ENCODE data around the gene SNRPA1.

The SNRPA1 gene

GRCh38 chr15:101294731-101295606 is at the start of gene SNRPA1:
Gene SNRPA1, minus strand, starts transcription at chr15:101295248. Its CDS starts 70 bp downstream, at chr15:101295178.
- peak; percentile 97 for DNase-seq

GRCh38 chr15:101342056-101342455 is 47.0 kb upstream of the SNRPA1 start:
- DNase-seq, result no peak

DNA sequence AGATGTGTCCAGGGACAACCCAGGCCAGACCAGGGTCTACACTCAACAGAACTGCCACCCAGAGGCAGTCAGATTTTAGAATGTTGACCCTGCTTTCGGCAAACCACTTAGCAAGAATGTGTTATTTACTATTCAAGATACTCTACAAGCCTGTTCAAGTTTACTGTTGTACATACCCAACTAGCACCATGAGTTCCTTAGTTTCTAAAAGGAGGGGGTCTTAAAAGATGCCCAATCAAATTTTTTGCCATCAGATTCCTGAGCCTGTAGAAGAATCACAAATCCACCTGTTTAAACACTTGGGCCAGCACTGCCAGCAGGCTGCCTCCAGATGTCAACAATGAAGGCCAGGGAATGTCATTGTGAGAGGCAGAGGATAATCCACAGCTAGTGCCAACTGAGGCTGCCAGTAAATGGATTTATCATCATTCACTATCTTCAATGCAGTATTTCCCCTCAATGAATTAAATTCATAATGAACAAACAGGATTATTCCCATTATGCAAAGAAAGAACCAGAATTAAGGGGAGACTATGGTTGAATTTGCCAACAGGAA is 43.5 kb upstream of the SNRPA1 start:
- DNase-seq, result no peak

DNA sequence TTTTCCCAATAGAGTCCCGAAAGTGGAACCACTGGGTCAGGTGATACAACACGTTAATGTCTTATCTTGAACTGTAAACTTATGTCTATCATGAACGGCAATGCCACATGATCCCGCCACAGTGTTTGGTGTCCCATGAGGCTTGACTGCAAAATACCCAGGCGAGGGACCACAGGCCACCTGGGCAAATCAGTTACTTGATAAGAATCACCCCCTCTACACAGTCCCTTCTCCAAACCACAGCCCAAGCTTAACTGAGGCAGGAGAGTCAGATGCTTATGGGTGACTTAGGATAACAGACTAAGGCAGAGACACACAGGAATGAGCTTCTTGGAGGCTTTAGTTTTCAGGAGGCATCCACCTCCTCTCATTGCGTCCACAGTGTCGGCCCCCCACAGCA is 42.9 kb upstream of the SNRPA1 start:
- DNase-seq, result no peak

DNA sequence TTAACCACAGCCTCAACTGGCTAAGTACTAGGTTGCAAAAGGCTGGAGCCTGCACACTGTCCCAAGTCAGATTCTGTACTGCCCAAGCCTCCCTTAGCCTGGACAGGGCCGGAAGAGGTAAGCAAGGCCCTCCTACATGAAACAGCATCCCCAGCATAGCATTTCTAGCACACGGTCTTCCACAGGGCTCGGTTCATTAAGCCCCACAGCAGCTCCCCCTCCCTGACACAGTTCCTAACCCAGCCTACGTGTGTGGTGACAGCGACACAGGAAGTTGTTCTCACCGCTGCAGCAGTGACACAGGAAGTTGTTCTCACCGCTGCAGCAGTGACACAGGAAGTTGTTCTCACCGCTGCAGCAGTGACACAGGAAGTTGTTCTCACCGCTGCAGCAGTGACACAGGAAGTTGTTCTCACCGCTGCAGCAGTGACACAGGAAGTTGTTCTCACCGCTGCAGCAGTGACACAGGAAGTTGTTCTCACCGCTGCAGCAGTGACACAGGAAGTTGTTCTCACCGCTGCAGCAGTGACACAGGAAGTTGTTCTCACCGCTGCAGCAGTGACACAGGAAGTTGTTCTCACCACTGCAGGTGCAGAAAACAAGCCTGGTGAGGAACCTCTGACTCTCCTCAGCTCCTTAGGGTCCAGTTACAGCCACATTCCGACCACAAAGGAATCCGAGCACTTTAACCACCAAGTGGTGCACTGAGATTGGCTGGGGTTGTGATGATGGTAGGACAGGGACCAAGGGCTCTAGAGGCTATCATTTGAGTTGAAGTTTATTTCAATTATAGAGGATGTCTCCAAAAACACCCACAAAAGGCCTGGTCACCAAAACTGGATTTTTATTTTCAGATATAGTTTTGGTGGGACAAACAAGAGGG is 39.1 kb upstream of the SNRPA1 start:
- peak; percentile 63 for DNase-seq

GRCh38 chr15:101332061-101332467 is 37.0 kb upstream of the SNRPA1 start:
- DNase-seq, result no peak

- no peak for DNase-seq
These were observed 34.9 kb upstream of the SNRPA1 start for GRCh38 chr15:101329867-101330380.

DNA sequence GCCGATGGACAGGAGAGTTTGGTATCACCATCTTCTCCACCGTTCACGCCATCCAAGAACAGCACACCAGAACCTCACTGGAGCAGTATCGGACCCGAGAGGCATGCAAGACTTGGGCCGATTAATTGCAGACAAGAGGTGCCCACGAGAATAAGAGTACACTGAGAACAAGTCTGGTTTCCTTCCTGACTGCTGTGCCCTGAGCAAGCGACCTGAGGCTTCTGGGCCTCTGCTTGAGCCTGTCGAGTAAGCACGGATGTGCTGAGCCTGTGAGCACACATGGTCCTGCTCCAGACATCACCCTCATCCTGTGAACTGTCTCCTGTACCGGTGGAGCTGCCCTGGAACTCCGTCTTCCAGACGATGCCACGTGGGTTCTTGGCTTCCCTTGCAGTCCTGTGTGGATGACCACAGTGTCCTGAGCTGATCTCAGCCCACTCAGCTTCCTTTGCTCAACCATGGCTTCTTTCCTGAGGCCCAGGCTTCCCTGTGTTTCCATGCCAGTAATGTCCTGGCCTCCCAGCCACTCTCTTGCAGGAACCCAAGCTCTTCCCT is 34.3 kb upstream of the SNRPA1 start:
- DNase-seq, result no peak

DNA sequence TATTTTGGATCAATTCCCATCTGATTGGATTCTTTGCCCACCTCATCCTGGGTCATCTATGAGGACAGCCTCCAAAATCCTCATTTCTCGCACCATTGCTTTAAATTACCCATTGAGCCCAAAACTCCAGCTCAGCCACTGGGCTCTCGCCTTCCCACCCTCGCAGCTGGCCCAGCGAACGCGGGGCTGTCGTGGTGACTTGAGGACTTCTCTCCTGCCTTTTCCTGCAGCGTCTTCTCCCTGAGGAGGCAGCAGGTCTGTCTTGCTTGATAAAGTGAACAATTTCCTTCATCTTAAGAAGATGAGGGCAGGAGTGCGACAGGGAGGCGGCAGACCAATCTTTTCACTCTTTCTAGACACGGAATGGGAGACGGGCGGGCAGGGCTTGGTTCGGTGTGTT is 33.0 kb upstream of the SNRPA1 start:
- no peak for DNase-seq

- no peak for DNase-seq
These were observed 32.2 kb upstream of the SNRPA1 start for GRCh38 chr15:101327147-101327740.

GRCh38 chr15:101326462-101327146 is 31.6 kb upstream of the SNRPA1 start:
- DNase-seq, result no peak

DNA sequence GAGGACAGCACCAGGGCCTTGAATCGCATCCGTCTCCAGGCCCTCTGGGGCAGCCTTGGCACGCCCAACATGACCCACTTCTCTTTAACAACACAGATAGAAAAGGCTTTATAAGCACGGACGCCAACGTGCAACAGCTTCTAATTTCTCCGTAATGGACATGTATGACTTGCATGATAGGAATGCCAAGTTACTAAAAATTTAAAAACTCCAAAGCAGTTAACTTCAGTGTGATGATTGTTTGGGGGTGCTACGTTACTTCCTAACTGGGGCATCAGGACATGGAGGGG is 30.9 kb upstream of the SNRPA1 start:
- DNase-seq, result no peak

DNA sequence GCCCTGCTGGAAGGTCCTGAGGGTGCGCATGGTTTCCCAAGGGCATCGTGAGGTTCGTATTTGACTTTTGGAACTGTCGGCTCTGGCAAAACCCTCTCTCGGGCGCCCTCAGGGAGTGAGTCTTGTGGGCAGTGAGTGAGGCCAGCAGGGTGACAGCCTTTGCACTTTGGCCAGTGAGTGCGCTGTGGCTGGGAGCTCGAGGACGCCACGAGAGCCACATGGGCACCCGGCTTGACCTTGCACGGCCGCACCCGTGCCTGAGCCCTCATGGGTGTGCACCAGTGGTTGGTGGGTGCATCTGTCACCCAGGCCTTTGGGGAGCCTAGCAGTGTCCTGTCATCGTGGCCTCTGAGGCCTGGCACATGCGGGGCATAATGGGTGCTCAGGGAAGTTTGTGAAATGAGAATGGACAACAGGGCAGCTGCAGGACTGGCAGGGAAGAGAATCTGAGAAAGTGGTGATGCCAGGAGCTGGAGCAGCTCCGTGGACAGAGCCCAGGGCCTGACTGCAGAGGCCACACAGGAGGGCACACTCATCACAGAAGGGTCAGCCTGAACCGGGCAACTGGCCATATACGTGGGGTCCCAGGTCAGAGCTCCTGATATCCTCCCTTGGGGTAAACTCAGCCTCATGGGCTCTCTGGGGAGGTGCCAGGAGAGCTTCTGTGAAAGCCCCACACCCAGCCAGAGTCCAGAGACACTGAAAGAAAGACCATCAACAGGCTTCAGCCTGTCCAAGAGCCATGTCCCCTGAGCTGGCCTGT is 30.4 kb upstream of the SNRPA1 start:
- no peak for DNase-seq

DNA sequence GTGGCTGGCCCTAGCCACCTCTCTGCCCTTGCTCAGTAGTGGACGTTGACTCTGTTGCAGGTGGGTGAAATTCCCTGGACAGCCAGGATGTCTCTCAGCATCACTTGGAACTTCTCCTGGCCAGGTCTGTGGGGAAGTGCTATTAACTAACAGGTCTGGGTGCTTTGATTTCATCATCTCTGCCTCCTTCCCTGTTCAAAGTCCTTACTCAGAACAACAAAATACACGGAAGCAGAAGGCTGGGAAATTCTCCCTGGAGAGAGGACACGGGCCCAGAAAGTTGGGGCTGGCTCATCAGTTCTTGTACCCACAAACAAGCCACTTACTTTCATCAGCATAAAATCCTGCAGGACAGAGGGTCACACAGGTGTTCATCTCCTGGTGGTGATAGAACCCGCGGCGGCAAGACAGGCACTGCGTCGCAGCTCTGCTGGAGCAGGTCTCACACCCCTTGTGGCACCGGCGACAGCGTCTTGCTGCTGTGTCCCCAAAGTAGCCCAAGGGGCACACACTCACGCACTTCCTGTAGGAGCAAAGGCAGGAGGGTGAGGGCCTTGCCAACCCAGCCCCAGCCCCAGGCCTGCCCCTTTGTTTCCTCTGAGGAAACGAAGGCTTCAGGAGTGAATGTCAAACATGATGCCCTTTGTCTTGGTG is 29.6 kb upstream of the SNRPA1 start:
- no peak for DNase-seq

DNA sequence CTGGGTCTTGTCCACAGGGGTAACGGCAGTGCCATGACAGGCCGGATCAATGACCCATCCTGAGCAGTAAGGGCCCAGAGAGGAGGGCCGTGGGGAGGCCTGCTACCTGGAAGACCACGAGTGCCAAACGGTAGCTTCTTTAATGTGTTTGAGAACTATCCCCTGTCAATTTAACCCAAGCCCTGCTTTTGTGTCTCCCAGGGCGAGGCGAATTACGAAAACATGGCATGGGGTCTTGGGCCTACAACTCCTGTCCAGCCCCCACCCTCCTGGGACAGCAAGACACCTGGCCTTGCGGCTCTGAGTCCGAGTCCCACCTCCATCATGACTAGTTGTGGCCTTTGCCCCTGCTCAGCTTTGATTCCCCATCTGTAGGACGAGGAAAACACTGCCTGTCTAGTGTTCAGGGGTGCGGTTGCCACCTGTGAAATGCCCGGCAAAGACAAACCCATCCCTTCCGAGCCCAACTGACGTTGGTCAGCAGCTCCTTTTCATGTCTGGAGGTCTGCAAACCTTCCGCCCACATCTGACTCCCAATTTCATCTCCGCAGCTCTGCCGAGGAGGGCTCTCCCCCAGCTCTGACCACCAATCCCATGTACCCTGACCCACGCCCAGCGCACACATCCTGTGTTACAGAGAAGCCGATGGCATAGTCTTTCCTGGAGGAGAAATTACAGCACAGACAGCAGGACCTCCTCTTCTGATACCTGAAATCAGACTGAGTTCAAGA is 28.9 kb upstream of the SNRPA1 start:
- DNase-seq, result no peak

DNA sequence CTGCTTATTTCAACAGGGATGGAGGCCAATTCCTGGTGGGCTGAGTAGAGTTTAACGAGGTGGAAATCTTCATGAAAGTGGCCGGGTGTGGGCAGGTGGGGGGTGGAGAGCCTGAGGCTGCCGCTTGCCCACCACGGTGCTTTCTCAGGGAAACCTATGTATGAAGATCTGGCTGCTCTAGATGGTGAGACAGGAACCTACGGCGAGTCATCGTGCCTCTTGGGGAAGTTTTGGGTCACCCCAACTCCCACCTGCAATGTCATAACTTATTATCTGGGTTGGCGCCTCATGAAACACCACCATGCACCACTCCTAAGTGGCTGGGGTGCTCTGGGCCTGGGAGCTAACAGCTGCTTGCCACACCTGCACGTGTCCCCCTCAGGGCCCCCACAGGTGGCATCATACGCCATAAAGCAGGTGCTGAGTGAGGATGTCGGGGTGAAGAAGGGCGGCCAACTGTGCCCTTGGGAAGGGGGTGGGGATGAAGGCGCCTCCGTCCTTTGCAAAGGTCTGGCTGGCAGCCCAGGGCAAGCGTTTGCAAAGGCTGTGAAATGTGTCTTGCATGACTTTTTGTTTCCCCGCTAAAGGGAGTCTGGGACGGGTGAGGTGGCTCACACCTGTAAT is 27.9 kb upstream of the SNRPA1 start:
- no peak for DNase-seq

DNA sequence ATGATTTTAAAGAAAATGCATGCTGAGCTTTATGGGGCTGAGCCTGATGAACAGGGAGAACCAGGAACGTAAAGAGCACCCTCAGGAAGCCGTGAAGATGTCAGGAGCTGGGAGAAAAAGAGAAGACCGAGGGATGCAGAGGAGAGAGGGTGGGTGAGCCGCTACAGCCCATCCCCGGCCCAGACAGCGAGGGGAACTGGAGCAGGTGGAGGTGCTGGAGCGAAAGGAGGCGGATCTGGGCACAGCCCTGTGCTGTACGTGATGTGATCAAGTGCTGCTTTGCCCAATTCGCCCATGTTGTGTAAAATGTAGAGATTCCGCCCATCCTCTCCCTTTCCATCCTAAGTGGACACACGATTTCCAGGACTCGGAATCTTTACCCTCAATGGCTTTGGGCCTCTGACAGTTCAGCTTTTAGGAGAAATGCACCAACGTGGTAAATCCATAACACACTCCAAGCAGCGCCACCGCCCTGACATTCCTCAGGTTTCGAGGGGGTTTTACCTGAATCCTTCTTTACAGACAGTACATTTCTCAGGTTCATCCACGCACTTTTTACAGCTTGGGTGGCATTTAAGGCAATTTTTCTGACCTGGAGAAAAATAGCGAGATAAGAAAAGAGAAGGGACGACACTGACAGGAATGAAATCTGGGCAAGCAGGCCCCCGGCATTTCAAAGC is 27.1 kb upstream of the SNRPA1 start:
- no peak for DNase-seq

GRCh38 chr15:101320501-101321052 is 25.5 kb upstream of the SNRPA1 start:
- peak; percentile 85 for DNase-seq

- no peak for DNase-seq
These were observed 23.8 kb upstream of the SNRPA1 start for GRCh38 chr15:101318839-101319238.
